ENCODE data around the gene CEACAM20.
"Not testable (repeated sequence)": the region's sequence is repeated elsewhere in the genome, so short reads cannot be mapped to it uniquely, and the experiment has no call there.

The CEACAM20 gene

DNA sequence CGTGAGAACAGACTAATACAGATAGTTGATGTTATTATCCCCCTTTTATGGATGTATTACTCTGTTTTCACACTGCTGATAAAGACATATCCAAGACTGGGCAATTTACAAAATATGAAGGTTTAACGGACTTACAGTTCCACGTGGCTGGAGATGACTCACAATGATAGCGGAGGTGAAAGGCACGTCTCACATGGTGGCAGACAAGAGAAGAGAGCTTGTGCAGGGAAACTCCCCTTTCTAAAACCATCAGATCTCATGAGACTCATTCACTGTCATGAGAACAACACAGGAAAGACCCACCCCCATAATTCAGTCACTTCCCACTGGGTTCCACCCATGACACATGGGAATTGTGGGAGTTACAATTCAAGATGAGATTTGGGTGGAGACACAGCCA, 60.7 kb downstream of the CEACAM20 start:
- DNase-seq: not testable (repeated sequence)

DNA sequence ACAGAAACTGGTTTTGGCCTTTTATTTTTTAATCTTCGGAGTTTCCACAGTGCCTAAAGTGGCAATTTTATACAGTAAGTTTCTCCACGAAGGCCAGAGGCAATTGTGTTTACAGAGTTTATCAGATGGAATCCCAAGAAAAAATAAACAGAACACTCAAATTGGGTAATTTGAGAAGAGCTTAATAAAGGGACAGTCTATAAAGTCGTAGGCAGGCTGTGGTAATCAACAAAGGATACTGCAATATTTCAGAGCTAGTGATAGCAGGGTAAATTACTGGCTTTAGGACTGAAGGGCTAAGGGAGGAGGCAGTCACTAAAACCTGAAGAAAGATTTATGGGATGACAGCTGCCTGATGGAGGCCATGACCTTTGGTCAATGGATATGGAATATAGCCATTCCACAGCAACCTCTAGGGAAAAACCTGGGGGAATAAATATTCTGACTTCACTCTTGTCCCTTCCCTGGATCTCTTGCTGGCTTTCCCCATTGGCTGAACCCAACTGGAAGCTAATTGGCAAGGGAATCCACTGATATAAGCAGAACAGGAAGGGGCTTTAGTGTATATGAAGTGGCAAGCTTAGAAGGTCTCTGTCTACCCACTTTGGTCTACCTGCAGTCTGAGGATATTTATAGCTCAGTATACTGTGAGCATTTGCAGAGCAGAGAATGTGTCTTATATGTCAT, 66.7 kb downstream of the CEACAM20 start:
- not testable (repeated sequence) for DNase-seq
